Stimulated activated naive CD8-positive, alpha-beta T cell treated with anti-CD3 and anti-CD28 coated beads, Interleukin-15, Interleukin-2, amounts not matched to agents 100 U/mL and 50 U/mL, for 24 hours (primary cell): ENCODE measurements around the gene SLC17A5.
"Not testable (repeated sequence)": the region's sequence is repeated elsewhere in the genome, so short reads cannot be mapped to it uniquely, and the experiment has no call there.

Source experiments
- ATAC-seq: fragments of 150-1000 bp; cut with Tn5 transposase; one replicate; pipeline ENCODE4 v1.10.0; 2021
- DNase-seq: peaks from one replicate; pipeline ENCODE4 v3.0.0; 2021

SLC17A5 gene

GRCh38 chr6:73613806-73614536 is 39.8 kb downstream of the SLC17A5 start:
- no peak for DNase-seq
- ATAC-seq = no peak

GRCh38 chr6:73612611-73613010 is 41.2 kb downstream of the SLC17A5 start:
- ATAC-seq (no peak), DNase-seq (no peak)

GRCh38 chr6:73610444-73611275 is 43.1 kb downstream of the SLC17A5 start:
- ATAC-seq = no peak
- no peak for DNase-seq

- DNase-seq = no peak
- no peak for ATAC-seq
Observed at GRCh38 chr6:73608761-73609160, 45.0 kb downstream of the SLC17A5 start.

- DNase-seq (no peak), ATAC-seq (no peak)
Observed at GRCh38 chr6:73606428-73606827, 47.4 kb downstream of the SLC17A5 start.

GRCh38 chr6:73604461-73604860 is 49.3 kb downstream of the SLC17A5 start:
- no peak for DNase-seq
- ATAC-seq = no peak

GRCh38 chr6:73604020-73604419 is 49.8 kb downstream of the SLC17A5 start:
- ATAC-seq = no peak

GRCh38 chr6:73586416-73586974 is 67.3 kb downstream of the SLC17A5 start:
- ATAC-seq = no peak
- no peak for DNase-seq

More at GRCh38 chr6:73604020-73604419, 49.8 kb downstream of the SLC17A5 start:
- DNase-seq = no peak

GRCh38 chr6:73585566-73586415 is 68.0 kb downstream of the SLC17A5 start:
- DNase-seq = peak; percentile 33
- ATAC-seq = peak; percentile 65

- DNase-seq (no peak), ATAC-seq (no peak)
Observed at GRCh38 chr6:73581293-73581692, 72.5 kb downstream of the SLC17A5 start.

- peak; percentile 81 for DNase-seq
- ATAC-seq = peak; percentile 93
Observed at GRCh38 chr6:73580247-73581149, 73.3 kb downstream of the SLC17A5 start.

- ATAC-seq (no peak), DNase-seq (peak; percentile 13)
Observed at GRCh38 chr6:73579851-73580246, 73.9 kb downstream of the SLC17A5 start.

- peak; percentile 21 for DNase-seq
- no peak for ATAC-seq
Observed at GRCh38 chr6:73579389-73579788, 74.4 kb downstream of the SLC17A5 start.

- no peak for ATAC-seq
Observed at GRCh38 chr6:73577676-73578075, 76.1 kb downstream of the SLC17A5 start.

GRCh38 chr6:73572531-73572930 is 81.3 kb downstream of the SLC17A5 start:
- not testable (repeated sequence) for ATAC-seq, DNase-seq

More at GRCh38 chr6:73577676-73578075, 76.1 kb downstream of the SLC17A5 start:
- DNase-seq = no peak

GRCh38 chr6:73571218-73572181 is 82.3 kb downstream of the SLC17A5 start:
- DNase-seq, ATAC-seq: not testable (repeated sequence)

GRCh38 chr6:73569121-73569520 is 84.7 kb downstream of the SLC17A5 start:
- DNase-seq (no peak), ATAC-seq (no peak)

GRCh38 chr6:73566954-73567591 is 86.7 kb downstream of the SLC17A5 start:
- DNase-seq (no peak), ATAC-seq (no peak)

- ATAC-seq, DNase-seq: not testable (repeated sequence)
Observed at GRCh38 chr6:73566486-73566871, 87.3 kb downstream of the SLC17A5 start.
